WTC11 (cell line): ENCODE results near the gene RASGRF2. TPM values are rescaled to one million over a fixed set of nuclear protein-coding genes. Genes with fewer than 3 reads are reported as not detected.
"Not testable (repeated sequence)": the region's sequence is repeated elsewhere in the genome, so short reads cannot be mapped to it uniquely, and the experiment has no call there.

Source experiments
- ATAC-seq: fragments of 200-7000 bp; cut with Tn5 transposase; 2 replicates; pipeline ENCODE4 v1.10.0; 2021; ENCODE audit warnings: mild to moderate bottlenecking, moderate library complexity
- CTCF ChIA-PET: fragments of 300-600 bp; sonication (Branson Sonifier 250); formaldehyde crosslinking; loops from one replicate; lab custom pipeline; 2021; ENCODE audit warnings: antibody characterized with exemption; lab: Charles Lee
- POLR2A ChIA-PET: fragments of 350-600 bp; sonication (Branson Sonifier 250); formaldehyde crosslinking; loops from one replicate; lab custom pipeline; 2021; ENCODE audit warnings: antibody characterized with exemption; lab: Charles Lee
- DNase-seq: peaks from one replicate; pipeline ENCODE4 v3.0.0; 2021; ENCODE audit warnings: low spot score
- H3K27ac Mint-ChIP-seq: 2 replicates; pipeline ENCODE4 v1.8.0; 2021; ENCODE audit warnings: mixed read lengths
- H3K27me3 Mint-ChIP-seq: 2 replicates; pipeline ENCODE4 v1.8.0; 2021; ENCODE audit warnings: low read depth, mild to moderate bottlenecking, moderate library complexity, mixed read lengths
- H3K36me3 Mint-ChIP-seq: 2 replicates; pipeline ENCODE4 v1.8.0; 2021; ENCODE audit warnings: mixed read lengths
- H3K4me1 Mint-ChIP-seq: 2 replicates; pipeline ENCODE4 v1.8.0; 2022; ENCODE audit warnings: mixed read lengths
- H3K4me3 Mint-ChIP-seq: 2 replicates; pipeline ENCODE4 v1.8.0; 2021; ENCODE audit warnings: mild to moderate bottlenecking, moderate library complexity, mixed read lengths
- H3K9me3 Mint-ChIP-seq: 2 replicates; pipeline ENCODE4 v1.8.0; 2021; ENCODE audit warnings: mixed read lengths
- ARID4B ChIP-seq: sonication (generic); formaldehyde crosslinking; IDR thresholded peaks from 2 replicates; pipeline ENCODE4 v1.8.0; 2023; ENCODE audit warnings: missing genetic modification reagents, mild to moderate bottlenecking, borderline replicate concordance
- CREB1 ChIP-seq: sonication (generic); formaldehyde crosslinking; IDR thresholded peaks from 2 replicates; pipeline ENCODE4 v1.8.0; 2023; ENCODE audit warnings: mild to moderate bottlenecking, missing genetic modification reagents
- EMX1 ChIP-seq: fragments of 250-450 bp; sonication (Bioruptor Pico); IDR thresholded peaks from 2 replicates; pipeline ENCODE4 v1.8.0; 2021; ENCODE audit warnings: mild to moderate bottlenecking
- ETV6 ChIP-seq: sonication (generic); formaldehyde crosslinking; IDR thresholded peaks from 2 replicates; pipeline ENCODE4 v1.8.1; 2022; ENCODE audit warnings: mild to moderate bottlenecking, missing genetic modification reagents
- FOXP1 ChIP-seq: sonication (generic); formaldehyde crosslinking; IDR thresholded peaks from 2 replicates; pipeline ENCODE4 v1.8.0; 2022; ENCODE audit warnings: missing genetic modification reagents, mild to moderate bottlenecking, moderate library complexity, borderline replicate concordance
- IRF1 ChIP-seq: sonication (generic); formaldehyde crosslinking; IDR thresholded peaks from 2 replicates; pipeline ENCODE4 v1.8.0; 2023; ENCODE audit warnings: missing genetic modification reagents
- IRF2 ChIP-seq: sonication (generic); formaldehyde crosslinking; IDR thresholded peaks from 2 replicates; pipeline ENCODE4 v1.8.0; 2022; ENCODE audit warnings: low read depth, missing genetic modification reagents, borderline replicate concordance
- JUN ChIP-seq: sonication (generic); formaldehyde crosslinking; IDR thresholded peaks from 2 replicates; pipeline ENCODE4 v1.8.0; 2023; ENCODE audit warnings: mild to moderate bottlenecking, missing genetic modification reagents
- KAT7 ChIP-seq: sonication (generic); formaldehyde crosslinking; IDR thresholded peaks from 2 replicates; pipeline ENCODE4 v1.8.1; 2023; ENCODE audit warnings: missing genetic modification reagents, mild to moderate bottlenecking, borderline replicate concordance
- MAX ChIP-seq: sonication (generic); formaldehyde crosslinking; IDR thresholded peaks from 2 replicates; pipeline ENCODE4 v1.8.0; 2022; ENCODE audit warnings: mild to moderate bottlenecking, missing genetic modification reagents
- NR3C1 ChIP-seq: sonication (generic); formaldehyde crosslinking; conservative IDR thresholded peaks from 2 replicates; pipeline ENCODE4 v1.8.1; 2023; ENCODE audit warnings: low read depth, mild to moderate bottlenecking, missing genetic modification reagents
- OVOL2 ChIP-seq: fragments of 250-450 bp; sonication (Bioruptor Pico); IDR thresholded peaks from 2 replicates; pipeline ENCODE4 v1.9.0; 2021; ENCODE audit warnings: mild to moderate bottlenecking, borderline replicate concordance
- PRRX2 ChIP-seq: fragments of 250-450 bp; sonication (Bioruptor Pico); IDR thresholded peaks from 2 replicates; pipeline ENCODE4 v1.8.0; 2021; ENCODE audit warnings: mild to moderate bottlenecking
- RELA ChIP-seq: sonication (generic); formaldehyde crosslinking; IDR thresholded peaks from 2 replicates; pipeline ENCODE4 v1.8.1; 2022; ENCODE audit warnings: missing genetic modification reagents, mild to moderate bottlenecking, borderline replicate concordance
- SMAD4 ChIP-seq: sonication (generic); formaldehyde crosslinking; IDR thresholded peaks from 2 replicates; pipeline ENCODE4 v1.8.0; 2022; ENCODE audit warnings: mild to moderate bottlenecking, missing genetic modification reagents
- TCF7 ChIP-seq: sonication (generic); formaldehyde crosslinking; IDR thresholded peaks from 2 replicates; pipeline ENCODE4 v1.8.0; 2022; ENCODE audit warnings: mild to moderate bottlenecking, low read depth, missing genetic modification reagents, moderate library complexity
- TEAD4 ChIP-seq: sonication (generic); formaldehyde crosslinking; IDR thresholded peaks from 2 replicates; pipeline ENCODE4 v1.8.0; 2022; ENCODE audit warnings: mild to moderate bottlenecking, missing genetic modification reagents
- ZBTB43 ChIP-seq: sonication (generic); formaldehyde crosslinking; IDR thresholded peaks from 2 replicates; pipeline ENCODE4 v1.8.1; 2023; ENCODE audit warnings: mild to moderate bottlenecking, missing genetic modification reagents
- ZNF396 ChIP-seq: fragments of 250-450 bp; sonication (Bioruptor Pico); IDR thresholded peaks from 2 replicates; pipeline ENCODE4 v1.8.0; 2021; ENCODE audit warnings: mild to moderate bottlenecking, moderate library complexity, borderline replicate concordance
- ZNF423 ChIP-seq: fragments of 250-450 bp; sonication (Bioruptor Pico); IDR thresholded peaks from 2 replicates; pipeline ENCODE4 v2.1.2; 2022; ENCODE audit warnings: mild to moderate bottlenecking, moderate library complexity
- ZNF512 ChIP-seq: sonication (generic); formaldehyde crosslinking; IDR thresholded peaks from 2 replicates; pipeline ENCODE4 v1.8.1; 2022; ENCODE audit warnings: missing genetic modification reagents, borderline replicate concordance
- total RNA-seq: library from RNA; stranded (reverse); gene quantifications from 3 replicates; pipeline ENCODE4 v1.2.3, GENCODE V29; 2021

The RASGRF2 gene
- total RNA-seq, 1 experiment from 2014 or later, result 17.6 TPM

- no peak overlapping the region for H3K4me3 Mint-ChIP-seq
- ChIA-PET CTCF (interaction anchor here (1.3 kb wide), 1 partner anchor 62 kb away, joined by 3 read pairs; no protein-coding TSS in a partner anchor), POLR2A (no interaction called here)
- DNase-seq, result no peak
- ATAC-seq, result no peak
- H3K36me3 Mint-ChIP-seq, result peaks cover 3% of the 10 kb centered on the region
- TF ChIP-seq ZBTB43 (CRISPR knock-in tag) (no peak), SMAD4 (no peak), EMX1 (no peak), CREB1 (CRISPR knock-in tag) (no peak), PRRX2 (CRISPR knock-in tag) (no peak), ZNF396 (CRISPR knock-in tag) (no peak), RELA (CRISPR knock-in tag) (no peak), ZNF512 (no peak), TCF7 (no peak), NR3C1 (no peak), MAX (CRISPR knock-in tag) (no peak), ETV6 (CRISPR knock-in tag) (no peak)
- H3K27me3 Mint-ChIP-seq, result no peaks in the 10 kb centered on the region
- H3K4me1 Mint-ChIP-seq, result peaks cover 7% of the 10 kb centered on the region
- H3K27ac Mint-ChIP-seq, result no peak overlapping the region
- H3K9me3 Mint-ChIP-seq, result no peaks in the 10 kb centered on the region
Observed at GRCh38 chr5:81046041-81046440, 85.9 kb downstream of the RASGRF2 start.

- TF ChIP-seq IRF2 (no peak), KAT7 (no peak), ARID4B (CRISPR knock-in tag) (no peak), JUN (CRISPR knock-in tag) (no peak), FOXP1 (CRISPR knock-in tag) (no peak), ZNF423 (CRISPR knock-in tag) (no peak), OVOL2 (CRISPR knock-in tag) (no peak), TEAD4 (CRISPR knock-in tag) (no peak), IRF1 (CRISPR knock-in tag) (no peak)
- Mint-ChIP-seq H3K4me1 (peaks cover 4% of the 10 kb centered on the region), H3K27ac (no peak overlapping the region), H3K4me3 (no peak overlapping the region), H3K9me3 (peaks cover 9% of the 10 kb centered on the region), H3K36me3 (peaks cover 8% of the 10 kb centered on the region), H3K27me3 (no peaks in the 10 kb centered on the region)
- ChIA-PET POLR2A (no interaction called here), CTCF (interaction anchor here (1.2 kb wide), 1 partner anchor 56 kb away, joined by 3 read pairs; no protein-coding TSS in a partner anchor)
- DNase-seq, result no peak
- no peak for ATAC-seq
Observed at GRCh38 chr5:81052325-81052724, 92.2 kb downstream of the RASGRF2 start.

GRCh38 chr5:81053282-81053681 lies 93.1 kb downstream of the RASGRF2 start:
- DNase-seq, H3K27me3 Mint-ChIP-seq, H3K9me3 Mint-ChIP-seq, POLR2A ChIA-PET, H3K36me3 Mint-ChIP-seq, H3K4me1 Mint-ChIP-seq, ATAC-seq, H3K27ac Mint-ChIP-seq, H3K4me3 Mint-ChIP-seq: not testable (repeated sequence)
- CTCF ChIA-PET, result interaction anchor here (1.2 kb wide), 1 partner anchor 55 kb away, joined by 3 read pairs; no protein-coding TSS in a partner anchor
